ENCODE results near the gene EPHA5. TPM values are rescaled to one million over a fixed set of nuclear protein-coding genes. Genes with fewer than 3 reads are reported as not detected.

The EPHA5 gene
- total RNA-seq, 4 donors from 2014 or later: 0.23 to 0.58 (median 0.37) TPM

DNA sequence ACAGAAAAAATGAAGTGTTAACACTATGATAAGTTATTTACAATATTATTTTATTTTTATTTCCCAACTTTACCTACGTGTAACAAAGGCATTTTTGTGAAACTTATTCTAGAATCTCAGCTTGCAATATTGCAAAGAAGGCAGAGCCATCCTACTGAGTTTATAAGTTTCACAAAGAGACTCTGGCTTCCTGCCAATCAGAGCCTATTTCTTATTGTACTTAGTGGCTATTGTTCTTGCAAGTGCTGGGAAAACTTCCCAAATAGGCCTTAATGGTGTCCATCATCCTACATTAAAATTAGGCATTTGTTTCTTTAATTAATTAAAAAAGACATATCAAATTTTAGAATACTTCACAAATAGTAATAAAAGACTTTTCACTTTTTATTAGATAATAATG, 233.2 kb downstream of the EPHA5 start:
- H3K9me3 ChIP-seq: no peaks in the 10 kb centered on the region
- H3K27me3 ChIP-seq: no peaks in the 10 kb centered on the region
- no peak for TF ChIP-seq POLR2A (IDR thresholded peaks at IDR 0.05; ENCODE audit: low read depth)
- TF ChIP-seq, protein P1, sequence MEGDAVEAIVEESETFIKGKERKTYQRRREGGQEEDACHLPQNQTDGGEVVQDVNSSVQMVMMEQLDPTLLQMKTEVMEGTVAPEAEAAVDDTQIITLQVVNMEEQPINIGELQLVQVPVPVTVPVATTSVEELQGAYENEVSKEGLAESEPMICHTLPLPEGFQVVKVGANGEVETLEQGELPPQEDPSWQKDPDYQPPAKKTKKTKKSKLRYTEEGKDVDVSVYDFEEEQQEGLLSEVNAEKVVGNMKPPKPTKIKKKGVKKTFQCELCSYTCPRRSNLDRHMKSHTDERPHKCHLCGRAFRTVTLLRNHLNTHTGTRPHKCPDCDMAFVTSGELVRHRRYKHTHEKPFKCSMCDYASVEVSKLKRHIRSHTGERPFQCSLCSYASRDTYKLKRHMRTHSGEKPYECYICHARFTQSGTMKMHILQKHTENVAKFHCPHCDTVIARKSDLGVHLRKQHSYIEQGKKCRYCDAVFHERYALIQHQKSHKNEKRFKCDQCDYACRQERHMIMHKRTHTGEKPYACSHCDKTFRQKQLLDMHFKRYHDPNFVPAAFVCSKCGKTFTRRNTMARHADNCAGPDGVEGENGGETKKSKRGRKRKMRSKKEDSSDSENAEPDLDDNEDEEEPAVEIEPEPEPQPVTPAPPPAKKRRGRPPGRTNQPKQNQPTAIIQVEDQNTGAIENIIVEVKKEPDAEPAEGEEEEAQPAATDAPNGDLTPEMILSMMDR (IDR thresholded peaks at IDR 0.05): no peak
- no peak for TF ChIP-seq EP300 (IDR thresholded peaks at IDR 0.05)
- TF ChIP-seq POLR2AphosphoS5 (IDR thresholded peaks at IDR 0.05): no peak
- no peaks in the 10 kb centered on the region for H3K36me3 ChIP-seq
- H3K27ac ChIP-seq (replicated peaks in 1 of 4): no peak overlapping the region
- H3K4me1 ChIP-seq: no peaks in the 10 kb centered on the region
- intact Hi-C loops (cut with DNase I): no loop called here
- H3K4me3 ChIP-seq: no peak overlapping the region
- no peak for DNase-seq (ENCODE audit: extremely low spot score)
- WGBS: 48% methylated on average over 1 of the region's 1 CpG

DNA sequence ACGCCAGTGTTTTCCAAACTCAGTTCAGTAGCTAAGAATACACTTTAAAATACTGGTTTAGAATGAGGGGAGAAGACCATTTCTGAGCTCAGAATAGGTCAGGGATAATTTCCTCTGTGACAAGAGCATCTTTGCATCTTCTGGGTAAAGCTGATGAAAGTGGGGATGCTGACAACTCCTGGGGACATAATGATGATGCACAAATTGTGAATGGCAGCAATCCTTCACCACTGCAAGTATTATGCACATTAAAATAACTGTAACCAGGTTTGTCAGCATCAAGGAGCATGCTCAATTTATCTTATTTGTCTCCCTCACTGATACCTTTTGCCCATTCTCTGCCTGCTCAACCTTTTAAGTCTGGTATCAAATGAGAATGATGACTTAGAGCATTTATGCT, 248.2 kb downstream of the EPHA5 start:
- Histone ChIP-seq H3K4me1 (no peaks in the 10 kb centered on the region), H3K36me3 (no peaks in the 10 kb centered on the region), H3K27ac (replicated peaks in 1 of 4) (no peak overlapping the region), H3K9me3 (no peaks in the 10 kb centered on the region), H3K27me3 (no peaks in the 10 kb centered on the region), H3K4me3 (no peak overlapping the region)
- no peak for TF ChIP-seq POLR2A (IDR thresholded peaks at IDR 0.05; ENCODE audit: low read depth)
- no peak for TF ChIP-seq EP300 (IDR thresholded peaks at IDR 0.05)
- no peak for TF ChIP-seq POLR2AphosphoS5 (IDR thresholded peaks at IDR 0.05)
- TF ChIP-seq, protein P1 (IDR thresholded peaks at IDR 0.05): no peak
- DNase-seq (ENCODE audit: extremely low spot score): no peak
- intact Hi-C loops (cut with DNase I): no loop called here
- WGBS: 77% methylated on average over 1 of the region's 1 CpG

DNA sequence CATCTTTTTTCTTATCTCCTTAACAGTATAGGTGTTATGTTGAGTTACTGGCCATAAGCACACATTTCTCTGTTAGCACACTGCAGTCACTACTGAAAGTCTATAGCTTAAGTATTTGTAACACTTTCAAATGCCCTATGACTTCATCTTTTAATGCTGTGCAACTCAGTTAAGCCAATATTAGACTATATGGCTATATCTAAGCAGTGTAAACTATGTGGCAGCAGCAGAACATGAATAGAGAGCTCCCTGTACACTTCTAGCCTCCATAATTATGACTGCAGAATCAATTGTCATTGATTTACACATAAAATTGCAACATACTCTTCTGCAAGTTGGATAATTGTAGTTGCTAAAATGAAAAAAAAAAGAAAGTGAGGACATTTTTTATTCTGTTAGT, 250.3 kb downstream of the EPHA5 start:
- H3K4me3 ChIP-seq: no peak overlapping the region
- no peaks in the 10 kb centered on the region for H3K9me3 ChIP-seq
- H3K36me3 ChIP-seq: no peaks in the 10 kb centered on the region
- no peak for TF ChIP-seq EP300 (IDR thresholded peaks at IDR 0.05)
- TF ChIP-seq, protein P1 (IDR thresholded peaks at IDR 0.05): no peak
- no peak for TF ChIP-seq POLR2A (IDR thresholded peaks at IDR 0.05; ENCODE audit: low read depth)
- TF ChIP-seq POLR2AphosphoS5 (IDR thresholded peaks at IDR 0.05): no peak
- no peak overlapping the region for H3K27ac ChIP-seq (replicated peaks in 1 of 4)
- no peaks in the 10 kb centered on the region for H3K4me1 ChIP-seq
- DNase-seq (ENCODE audit: extremely low spot score): no peak
- H3K27me3 ChIP-seq: no peaks in the 10 kb centered on the region
- intact Hi-C loops (cut with DNase I): no loop called here

DNA sequence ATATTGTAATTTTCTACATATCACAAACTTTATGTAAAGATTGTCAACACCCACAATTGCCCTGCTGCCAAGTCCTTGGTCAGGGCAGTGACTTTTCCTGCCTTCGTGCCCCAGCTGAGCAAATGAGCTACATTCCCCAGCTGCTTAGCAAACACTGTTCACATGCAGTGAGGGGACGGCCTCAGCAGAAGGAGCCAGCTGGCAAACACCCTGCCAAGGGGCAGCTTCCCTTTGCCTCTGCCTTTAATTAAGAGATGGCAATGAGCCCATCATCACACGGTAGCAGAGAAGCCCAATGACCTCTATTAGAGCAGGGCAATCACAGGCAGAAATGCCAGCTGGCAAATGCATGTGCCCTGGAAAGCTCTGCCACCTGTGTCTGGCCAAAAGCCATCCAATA, 253.4 kb downstream of the EPHA5 start:
- WGBS: 19% methylated on average over 3 of the region's 3 CpGs
- no peaks in the 10 kb centered on the region for H3K36me3 ChIP-seq
- DNase-seq (ENCODE audit: extremely low spot score): no peak
- no peak overlapping the region for H3K4me3 ChIP-seq
- H3K9me3 ChIP-seq: no peaks in the 10 kb centered on the region
- intact Hi-C loops (cut with DNase I): no loop called here
- no peak for TF ChIP-seq POLR2A (IDR thresholded peaks at IDR 0.05; ENCODE audit: low read depth)
- TF ChIP-seq POLR2AphosphoS5 (IDR thresholded peaks at IDR 0.05): no peak
- TF ChIP-seq, protein P1 (IDR thresholded peaks at IDR 0.05): no peak
- TF ChIP-seq EP300 (IDR thresholded peaks at IDR 0.05): no peak
- H3K4me1 ChIP-seq: no peaks in the 10 kb centered on the region
- no peak overlapping the region for H3K27ac ChIP-seq (replicated peaks in 1 of 4)
- no peaks in the 10 kb centered on the region for H3K27me3 ChIP-seq

DNA sequence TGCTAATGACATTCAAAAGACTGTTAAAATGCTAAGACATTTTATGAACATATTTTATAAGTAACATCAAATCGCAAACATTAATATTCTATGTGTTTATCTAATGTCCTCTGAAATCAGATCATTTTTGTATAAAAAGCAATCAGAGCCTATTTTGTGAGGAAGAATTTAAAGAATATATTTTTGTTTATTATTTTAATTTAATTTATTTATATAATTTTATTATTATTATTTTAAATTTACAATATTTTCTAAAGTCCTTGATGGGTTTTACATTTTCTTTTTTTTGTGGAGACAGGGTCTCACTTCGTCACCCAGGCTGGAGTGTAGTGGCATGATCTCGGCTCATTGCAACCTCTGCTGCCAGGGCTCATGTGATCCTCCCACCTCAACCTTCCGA, 262.8 kb downstream of the EPHA5 start:
- H3K4me1 ChIP-seq: no peaks in the 10 kb centered on the region
- no peaks in the 10 kb centered on the region for H3K27me3 ChIP-seq
- H3K27ac ChIP-seq (replicated peaks in 1 of 4): no peak overlapping the region
- 87% methylated on average over 4 of the region's 4 CpGs for WGBS
- H3K36me3 ChIP-seq: no peaks in the 10 kb centered on the region
- H3K9me3 ChIP-seq: no peaks in the 10 kb centered on the region
- DNase-seq (ENCODE audit: extremely low spot score): no peak
- TF ChIP-seq POLR2A (IDR thresholded peaks at IDR 0.05; ENCODE audit: low read depth) (no peak), POLR2AphosphoS5 (IDR thresholded peaks at IDR 0.05) (no peak), EP300 (IDR thresholded peaks at IDR 0.05) (no peak)
- TF ChIP-seq, protein P1 (IDR thresholded peaks at IDR 0.05): no peak
- intact Hi-C loops (cut with DNase I): no loop called here
- H3K4me3 ChIP-seq: no peak overlapping the region
